HFFc6 (cell line): Measurements from ENCODE around the gene XRCC3. TPM values are rescaled to one million over a fixed set of nuclear protein-coding genes. Genes with fewer than 3 reads are reported as not detected.

Source experiments
- DNase-seq: peaks from one replicate; pipeline ENCODE4 v3.0.0-alpha.2; 2018
- H3K27ac Mint-ChIP-seq: 2 replicates; pipeline ENCODE4 v1.8.0; 2020; ENCODE audit warnings: mild to moderate bottlenecking, mixed read lengths
- H3K27me3 Mint-ChIP-seq: 2 replicates; pipeline ENCODE4 v1.8.0; 2021; ENCODE audit warnings: mild to moderate bottlenecking, moderate library complexity, mixed read lengths; ENCODE audit not compliant: insufficient read depth
- H3K36me3 Mint-ChIP-seq: 2 replicates; pipeline ENCODE4 v1.8.0; 2021; ENCODE audit warnings: low read depth, mixed read lengths
- H3K4me1 Mint-ChIP-seq: 2 replicates; pipeline ENCODE4 v1.8.0; 2020; ENCODE audit warnings: low read depth, mixed read lengths
- H3K4me3 Mint-ChIP-seq: 2 replicates; pipeline ENCODE4 v1.8.0; 2020; ENCODE audit warnings: mild to moderate bottlenecking, moderate library complexity, mixed read lengths
- H3K9me3 Mint-ChIP-seq: 2 replicates; pipeline ENCODE4 v1.8.0; 2020; ENCODE audit warnings: mild to moderate bottlenecking, mixed read lengths
- total RNA-seq, 6 experiments: library from RNA; stranded (reverse); fragmentation: NEBNext Ultra II Directional; extraction: Animal tissue kit (Norgen Biotek cat#: 25700); gene quantifications; 2 replicates in 1 of 6; 3 replicates in 5 of 6; pipeline ENCODE4 v1.2.3, GENCODE V29; 2021
- TF ChIP-seq, protein P1 (sequence below): fragments of 200-600 bp; sonication (generic); IDR thresholded peaks from 2 replicates; pipeline ENCODE4 v1.5.0; 2021; ENCODE audit warnings: antibody characterized with exemption, mild to moderate bottlenecking

XRCC3 gene
- total RNA-seq, 6 experiments from 2014 or later, result 7.3 to 15.7 (median 13.4) TPM

DNA sequence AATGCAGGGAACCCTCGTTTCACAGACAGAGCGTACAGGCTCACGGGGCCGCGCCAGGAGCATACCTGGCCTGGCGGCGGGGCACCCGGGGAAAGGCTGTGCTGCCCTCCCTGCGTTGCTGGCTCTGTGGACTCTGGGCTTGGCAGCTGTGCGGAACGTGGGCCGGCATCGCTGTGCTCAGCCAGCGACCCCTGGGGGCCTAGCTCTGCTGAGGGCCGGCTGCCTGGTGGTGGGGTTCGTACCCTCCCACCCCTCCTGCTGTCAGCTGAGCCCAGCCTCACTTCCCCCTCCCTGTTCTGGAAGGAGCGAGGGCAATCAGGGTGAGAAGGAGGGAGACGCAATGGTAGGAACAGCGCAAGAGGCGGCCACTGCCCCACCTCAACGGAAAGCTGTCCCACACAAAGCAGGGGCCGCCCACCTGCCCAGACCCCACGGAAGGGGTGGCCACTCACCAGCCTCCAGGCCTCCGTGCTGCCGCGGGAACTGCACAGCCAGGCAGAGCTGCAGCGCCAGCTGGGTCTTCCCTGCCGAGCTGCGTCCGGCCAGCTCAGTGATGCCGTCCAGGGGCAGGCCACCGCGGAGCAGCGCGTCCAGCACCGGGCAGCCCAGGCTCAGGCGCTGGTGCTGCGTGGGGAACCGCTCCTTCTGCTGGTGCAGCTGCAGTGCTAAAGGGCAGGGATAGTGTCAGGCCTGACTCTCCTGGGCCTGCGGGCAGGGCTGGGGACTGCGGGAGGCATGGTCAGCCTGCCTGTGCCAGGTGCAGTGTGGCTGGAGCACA is 8.5 kb downstream of the XRCC3 start:
- Mint-ChIP-seq H3K27ac (no peak overlapping the region), H3K36me3 (peaks cover 30% of the 10 kb centered on the region), H3K9me3 (peaks cover 17% of the 10 kb centered on the region), H3K4me1 (no peaks in the 10 kb centered on the region; the same call in 1 of the 2 replicates), H3K4me3 (no peak overlapping the region), H3K27me3 (peaks cover 30% of the 10 kb centered on the region)
- no peak for DNase-seq
- TF ChIP-seq, protein P1, sequence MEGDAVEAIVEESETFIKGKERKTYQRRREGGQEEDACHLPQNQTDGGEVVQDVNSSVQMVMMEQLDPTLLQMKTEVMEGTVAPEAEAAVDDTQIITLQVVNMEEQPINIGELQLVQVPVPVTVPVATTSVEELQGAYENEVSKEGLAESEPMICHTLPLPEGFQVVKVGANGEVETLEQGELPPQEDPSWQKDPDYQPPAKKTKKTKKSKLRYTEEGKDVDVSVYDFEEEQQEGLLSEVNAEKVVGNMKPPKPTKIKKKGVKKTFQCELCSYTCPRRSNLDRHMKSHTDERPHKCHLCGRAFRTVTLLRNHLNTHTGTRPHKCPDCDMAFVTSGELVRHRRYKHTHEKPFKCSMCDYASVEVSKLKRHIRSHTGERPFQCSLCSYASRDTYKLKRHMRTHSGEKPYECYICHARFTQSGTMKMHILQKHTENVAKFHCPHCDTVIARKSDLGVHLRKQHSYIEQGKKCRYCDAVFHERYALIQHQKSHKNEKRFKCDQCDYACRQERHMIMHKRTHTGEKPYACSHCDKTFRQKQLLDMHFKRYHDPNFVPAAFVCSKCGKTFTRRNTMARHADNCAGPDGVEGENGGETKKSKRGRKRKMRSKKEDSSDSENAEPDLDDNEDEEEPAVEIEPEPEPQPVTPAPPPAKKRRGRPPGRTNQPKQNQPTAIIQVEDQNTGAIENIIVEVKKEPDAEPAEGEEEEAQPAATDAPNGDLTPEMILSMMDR, result no peak

DNA sequence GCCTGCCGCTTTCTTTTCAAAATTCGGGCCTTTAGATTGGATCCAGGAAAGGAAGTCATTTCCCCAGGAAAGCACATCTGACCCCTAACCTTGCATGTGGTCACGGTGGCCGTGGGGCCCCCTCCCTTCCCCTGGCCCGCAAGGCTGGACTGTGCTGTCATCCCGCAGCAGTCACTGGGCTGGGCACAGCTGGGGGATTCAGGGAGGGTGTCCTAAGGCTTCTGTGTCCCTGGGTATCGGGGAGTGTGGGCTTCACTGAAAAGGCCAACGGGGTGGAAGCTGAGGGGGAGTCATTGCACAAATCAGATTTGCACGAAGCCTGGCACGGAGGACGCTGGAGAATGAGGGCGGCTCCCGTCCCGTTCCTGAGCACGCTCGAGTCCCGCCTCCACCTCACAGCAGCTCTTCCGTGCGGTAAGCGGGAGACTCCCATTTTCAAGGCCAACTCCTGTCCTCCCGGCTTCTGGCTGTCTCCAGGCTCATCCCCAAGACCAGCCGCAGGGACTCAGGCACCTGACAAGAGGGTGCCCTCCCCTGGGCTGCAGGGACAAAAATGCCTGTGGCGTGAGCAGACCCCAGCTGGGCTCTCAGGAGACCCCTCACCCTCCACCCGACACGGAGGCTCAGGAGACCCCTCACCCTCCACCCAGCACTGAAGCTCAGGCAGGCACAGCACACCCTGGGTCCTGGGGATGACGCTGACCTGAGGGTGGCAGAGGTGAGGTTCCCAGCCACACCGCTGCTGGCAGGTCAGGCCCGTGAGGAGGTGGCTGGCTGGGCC is 9.6 kb downstream of the XRCC3 start:
- Mint-ChIP-seq H3K27ac (no peak overlapping the region), H3K36me3 (peaks cover 30% of the 10 kb centered on the region), H3K9me3 (peaks cover 17% of the 10 kb centered on the region), H3K4me3 (no peak overlapping the region), H3K27me3 (peaks cover 32% of the 10 kb centered on the region), H3K4me1 (no peaks in the 10 kb centered on the region; the same call in 1 of the 2 replicates)
- DNase-seq, result no peak
- TF ChIP-seq, protein P1, result no peak

DNA sequence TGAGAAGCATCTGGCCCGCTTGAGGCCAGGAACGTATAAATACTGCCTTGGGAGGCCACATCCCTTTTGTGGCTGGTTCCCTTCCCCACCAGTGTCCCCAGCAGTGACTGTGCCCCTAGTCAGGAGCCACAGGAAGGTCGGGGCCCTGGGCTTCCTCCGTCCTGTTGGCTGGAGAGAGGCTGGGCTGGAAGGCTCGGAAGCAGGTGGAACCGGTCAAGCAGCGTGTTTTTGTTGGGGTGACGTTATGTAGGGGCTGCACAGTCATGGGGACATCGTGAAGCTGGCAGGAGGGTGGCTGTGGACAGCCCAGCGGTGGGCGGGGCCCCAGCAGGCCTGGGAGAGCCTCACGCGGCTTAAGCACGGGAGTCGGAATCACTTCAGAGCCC is 10.1 kb downstream of the XRCC3 start:
- peaks cover 17% of the 10 kb centered on the region for H3K9me3 Mint-ChIP-seq
- TF ChIP-seq, protein P1, result no peak
- H3K4me1 Mint-ChIP-seq, result no peaks in the 10 kb centered on the region; the same call in 1 of the 2 replicates
- no peak for DNase-seq
- peaks cover 32% of the 10 kb centered on the region for H3K27me3 Mint-ChIP-seq
- H3K36me3 Mint-ChIP-seq, result peaks cover 30% of the 10 kb centered on the region
- H3K4me3 Mint-ChIP-seq, result peak overlapping the region; percentile 31; the same call in 1 of the 2 replicates
- H3K27ac Mint-ChIP-seq, result peak overlapping the region; percentile 49

DNA sequence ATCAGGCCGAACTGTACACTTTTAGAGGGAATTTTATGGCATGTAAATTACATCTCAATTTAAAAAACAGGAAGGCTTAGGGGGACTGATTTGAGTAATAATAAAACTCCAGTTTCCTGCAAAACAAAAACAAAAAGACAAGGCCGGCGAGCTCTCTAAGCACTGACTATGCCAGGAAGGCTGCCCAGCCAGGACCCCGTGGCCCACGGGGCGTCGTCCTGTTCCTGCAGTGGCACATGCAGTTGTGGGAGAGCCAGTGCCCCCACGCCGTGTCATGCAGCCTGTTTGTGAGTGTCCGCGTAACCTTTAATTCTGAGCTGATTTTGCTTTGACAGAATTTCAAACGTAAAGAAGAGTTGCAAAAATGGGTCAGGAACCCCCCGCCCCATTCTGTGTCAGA is 10.5 kb downstream of the XRCC3 start:
- TF ChIP-seq, protein P1, result no peak
- Mint-ChIP-seq H3K27ac (peak overlapping the region; percentile 49; the same call in 1 of the 2 replicates), H3K9me3 (peaks cover 17% of the 10 kb centered on the region), H3K27me3 (peaks cover 32% of the 10 kb centered on the region), H3K4me3 (peak overlapping the region; percentile 31; the same call in 1 of the 2 replicates), H3K4me1 (no peaks in the 10 kb centered on the region; the same call in 1 of the 2 replicates), H3K36me3 (peaks cover 30% of the 10 kb centered on the region)
- DNase-seq, result no peak

DNA sequence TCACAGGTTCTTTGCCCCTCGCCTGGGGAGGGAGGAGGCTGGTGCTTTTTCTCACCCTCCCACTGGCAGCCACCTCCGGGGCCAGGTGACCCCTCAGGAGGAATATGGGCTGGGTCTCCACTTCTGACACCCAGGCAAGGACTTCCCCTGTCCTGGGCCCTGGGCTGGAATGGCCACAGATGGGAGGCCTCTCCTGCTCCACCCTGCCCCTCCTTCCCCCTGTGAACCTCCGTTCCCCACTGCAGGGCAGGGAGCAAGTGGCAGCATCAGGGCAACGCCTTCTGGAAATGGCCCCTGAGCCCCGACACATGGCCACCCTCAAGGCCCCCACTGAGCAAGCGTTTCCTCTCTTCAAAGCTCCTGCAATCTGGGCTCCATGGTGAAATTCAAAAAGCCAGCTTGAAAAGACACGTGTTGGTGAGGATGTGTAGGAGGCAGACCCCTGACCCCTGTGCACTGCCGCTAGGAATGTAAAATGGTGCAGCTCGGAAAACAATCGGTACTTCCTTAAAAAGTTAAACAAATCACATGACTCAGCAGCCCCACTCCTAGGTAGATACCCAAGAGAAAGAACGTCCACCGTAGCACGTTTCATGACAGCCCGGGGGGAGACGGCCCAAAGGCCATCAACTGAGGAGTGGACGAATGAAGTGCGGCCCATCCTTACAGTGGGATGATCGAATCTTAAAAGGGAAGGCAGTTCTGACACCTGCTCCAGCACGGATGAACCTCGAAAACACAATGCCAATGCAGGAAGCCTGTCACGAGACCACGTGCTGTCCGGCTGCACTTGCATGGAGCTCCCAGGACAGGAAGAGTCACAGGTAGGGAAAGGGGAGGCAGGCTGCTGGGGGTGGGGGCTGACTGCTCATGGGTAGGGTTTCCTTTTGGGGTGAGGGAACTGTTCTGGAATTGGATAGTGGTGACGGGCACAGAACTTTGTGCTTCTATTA is 11.5 kb downstream of the XRCC3 start:
- no peak for DNase-seq
- TF ChIP-seq, protein P1, result no peak
- H3K4me1 Mint-ChIP-seq, result no peaks in the 10 kb centered on the region
- H3K36me3 Mint-ChIP-seq, result peaks cover 22% of the 10 kb centered on the region
- peak overlapping the region; percentile 34; the same call in 1 of the 2 replicates for H3K4me3 Mint-ChIP-seq
- H3K9me3 Mint-ChIP-seq, result peaks cover 14% of the 10 kb centered on the region
- H3K27ac Mint-ChIP-seq, result peak overlapping the region; percentile 64
- peaks cover 33% of the 10 kb centered on the region for H3K27me3 Mint-ChIP-seq
